Stomach (tissue), 9 donors: ENCODE data around the gene MAPK14. TPM values are rescaled to one million over a fixed set of nuclear protein-coding genes. Genes with fewer than 3 reads are reported as not detected.

Experiments
- DNase-seq, 2 donors: peaks; one replicate each; pipeline versions ENCODE4 v3.0.0 to v3.0.0-alpha.2; 2013 to 2019
- H3K27ac ChIP-seq, 5 donors: fragments of 200-600 bp in 4 of 5; sonication (generic) in 4 of 5; one replicate each; pipeline ENCODE4 v1.5.1; 2013 to 2019; ENCODE audit warnings: mild to moderate bottlenecking in 1 of 5, moderate library complexity in 1 of 5
- H3K27me3 ChIP-seq, 3 donors: fragments of 200-600 bp; sonication (generic); one replicate each; pipeline ENCODE4 v1.5.1; 2017 to 2019; ENCODE audit warnings: mixed run types in 1 of 3
- H3K36me3 ChIP-seq, 4 donors: fragments of 200-600 bp; sonication (generic); 1 replicate in 3 of 4; 2 replicates in 1 of 4; pipeline ENCODE4 v1.5.1; 2016 to 2019
- H3K4me1 ChIP-seq, 4 donors: fragments of 200-600 bp; sonication (generic); one replicate each; pipeline ENCODE4 v1.5.1; 2016 to 2019
- H3K4me3 ChIP-seq, 4 donors: fragments of 200-600 bp; sonication (generic) in 3 of 4; one replicate each; pipeline ENCODE4 v1.5.1; 2016 to 2019; ENCODE audit warnings: mild to moderate bottlenecking in 1 of 4
- H3K9me3 ChIP-seq, 4 donors: fragments of 200-600 bp; sonication (generic); one replicate each; pipeline ENCODE4 v1.5.1; 2016 to 2019
- EP300 ChIP-seq: sonication (generic); formaldehyde crosslinking; IDR thresholded peaks from one replicate; pipeline ENCODE4 v1.6.1; 2017; ENCODE audit warnings: antibody characterized with exemption
- POLR2A ChIP-seq, 4 donors: fragments of 450-650 bp; IDR thresholded peaks; one replicate each; pipeline ENCODE4 v1.6.1; 2016; ENCODE audit warnings: antibody characterized with exemption in 4 of 4, control low read depth in 2 of 4, mild to moderate bottlenecking in 1 of 4, moderate library complexity in 1 of 4
- POLR2AphosphoS5 ChIP-seq, 3 donors: sonication (generic); formaldehyde crosslinking; IDR thresholded peaks; one replicate each; pipeline ENCODE4 v1.6.1; 2016; ENCODE audit warnings: antibody characterized with exemption in 3 of 3
- WGBS, 5 donors: extraction: QIAGEN DNeasy Blood & Tissue Kit in 3 of 5; methylation state at CpG; one replicate each; pipeline versions ENCODE4 v1.1.5 to v1.1.7; 2013 to 2018; 5-methylcytosine and 5-hydroxymethylcytosine counted together
- intact Hi-C: fragments of 100-400 bp; cut with DNase I; formaldehyde crosslinking; loops from one replicate; pipeline ENCODE4 v1.15.1; 2023; ENCODE audit warnings: low total_unique reads
- polyA plus RNA-seq, 3 donors: library from polyadenylated mRNA; stranded (reverse); fragments of 200-250 nt; gene quantifications; one replicate each; pipeline ENCODE4 v1.2.3, GENCODE V29; 2013
- total RNA-seq, 5 donors: library from RNA; depleted of rRNA; stranded (reverse); fragments of >200 nt; gene quantifications; one replicate each; pipeline versions ENCODE4 v1.1.0 to v1.2.3, GENCODE V29; 2014 to 2016
- TF ChIP-seq, protein P1 (sequence below), 7 experiments: fragments of 450-650 bp in 4 of 7; fragments of 200-600 bp in 3 of 7; sonication (generic) in 3 of 7; IDR thresholded peaks; one replicate each; pipeline ENCODE4 v1.5.1; 2016 to 2019; ENCODE audit warnings: antibody characterized with exemption in 7 of 7, control low read depth in 2 of 7, mild to moderate bottlenecking in 1 of 7
- donor health status: healthy with polysubstance abuse.
- donor health status: Bipolar disorder and iron deficiency.
- donor health status: healthy.

Gene MAPK14
- total and polyA plus RNA-seq, 8 donors = 12.3 to 297 (median 35.9) TPM

- Histone ChIP-seq H3K4me3 (no peak overlapping the region), H3K27ac (peak overlapping the region in 1 of 5 donors; percentile 3), H3K4me1 (peaks cover 39 to 89% (median 67%) of the 10 kb centered on the region in 4 donors), H3K27me3 (no peaks in the 10 kb centered on the region), H3K36me3 (peaks cover 0 to 14% (median 1%) of the 10 kb centered on the region in 4 donors), H3K9me3 (no peaks in the 10 kb centered on the region)
- 16 to 42% (median 21%) methylated on average over 2 of the region's 2 CpGs for WGBS, 5 donors
- DNase-seq = peak in 1 of 2 donors; percentile 65
- intact Hi-C loops = no loop called here
- TF ChIP-seq POLR2AphosphoS5 (IDR thresholded peaks at IDR 0.05) (peak in 1 of 3 donors; percentile 28), POLR2A (IDR thresholded peaks at IDR 0.05) (no peak)
These were observed 26.3 kb downstream of the MAPK14 start for GRCh38 chr6:36053878-36054277.

DNA sequence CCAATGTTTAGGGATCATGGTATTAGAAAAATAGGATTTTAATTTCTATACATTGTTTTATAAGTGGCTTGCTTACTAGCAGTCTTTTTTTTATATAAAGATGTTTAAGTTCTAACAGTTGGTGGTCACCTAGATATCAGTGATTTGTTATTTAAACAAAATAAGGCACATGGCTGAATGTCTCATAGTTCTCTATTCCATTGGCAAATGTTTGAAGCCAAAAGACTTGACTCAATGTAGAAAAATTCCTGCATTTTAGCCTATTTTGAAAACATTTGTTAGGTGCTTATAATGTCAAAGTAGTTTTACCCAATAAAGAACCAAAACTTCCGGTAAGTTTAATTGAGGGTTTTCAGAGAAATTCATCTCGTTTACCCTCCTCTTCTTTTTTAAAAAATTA is 26.8 kb downstream of the MAPK14 start:
- Histone ChIP-seq H3K27me3 (no peaks in the 10 kb centered on the region), H3K36me3 (peaks cover 0 to 20% (median 7%) of the 10 kb centered on the region in 4 donors), H3K4me1 (peaks cover 39 to 84% (median 65%) of the 10 kb centered on the region in 4 donors), H3K27ac (peak overlapping the region in 1 of 5 donors; percentile 3), H3K9me3 (no peaks in the 10 kb centered on the region), H3K4me3 (no peak overlapping the region)
- intact Hi-C loops = no loop called here
- 59 to 76% (median 67%) methylated on average over 2 of the region's 2 CpGs for WGBS, 5 donors
- TF ChIP-seq POLR2A (IDR thresholded peaks at IDR 0.05) = no peak
- TF ChIP-seq, protein P1, sequence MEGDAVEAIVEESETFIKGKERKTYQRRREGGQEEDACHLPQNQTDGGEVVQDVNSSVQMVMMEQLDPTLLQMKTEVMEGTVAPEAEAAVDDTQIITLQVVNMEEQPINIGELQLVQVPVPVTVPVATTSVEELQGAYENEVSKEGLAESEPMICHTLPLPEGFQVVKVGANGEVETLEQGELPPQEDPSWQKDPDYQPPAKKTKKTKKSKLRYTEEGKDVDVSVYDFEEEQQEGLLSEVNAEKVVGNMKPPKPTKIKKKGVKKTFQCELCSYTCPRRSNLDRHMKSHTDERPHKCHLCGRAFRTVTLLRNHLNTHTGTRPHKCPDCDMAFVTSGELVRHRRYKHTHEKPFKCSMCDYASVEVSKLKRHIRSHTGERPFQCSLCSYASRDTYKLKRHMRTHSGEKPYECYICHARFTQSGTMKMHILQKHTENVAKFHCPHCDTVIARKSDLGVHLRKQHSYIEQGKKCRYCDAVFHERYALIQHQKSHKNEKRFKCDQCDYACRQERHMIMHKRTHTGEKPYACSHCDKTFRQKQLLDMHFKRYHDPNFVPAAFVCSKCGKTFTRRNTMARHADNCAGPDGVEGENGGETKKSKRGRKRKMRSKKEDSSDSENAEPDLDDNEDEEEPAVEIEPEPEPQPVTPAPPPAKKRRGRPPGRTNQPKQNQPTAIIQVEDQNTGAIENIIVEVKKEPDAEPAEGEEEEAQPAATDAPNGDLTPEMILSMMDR (IDR thresholded peaks at IDR 0.05) = no peak
- no peak for TF ChIP-seq EP300
- TF ChIP-seq POLR2AphosphoS5 (IDR thresholded peaks at IDR 0.05) = no peak
- no peak for DNase-seq

DNA sequence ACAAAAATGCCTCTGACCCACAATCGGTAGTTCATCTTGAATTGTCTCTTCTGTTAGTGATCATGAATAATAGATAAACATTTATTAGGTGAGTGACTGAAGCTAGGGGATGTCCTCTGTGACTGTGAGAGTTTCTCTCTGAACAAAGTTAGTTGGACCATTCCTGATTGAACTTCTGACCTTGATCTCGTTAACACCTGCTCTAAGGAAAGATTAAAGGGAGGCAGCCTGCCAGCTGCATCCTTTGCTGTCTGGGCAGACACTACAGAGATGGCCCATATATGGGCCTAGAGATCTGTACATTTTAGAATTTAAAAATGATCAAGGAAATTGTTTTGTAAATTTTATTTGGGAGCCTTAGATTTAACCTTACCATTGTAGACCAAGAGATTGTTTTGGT is 27.3 kb downstream of the MAPK14 start:
- Histone ChIP-seq H3K27ac (peak overlapping the region in 1 of 5 donors; percentile 3), H3K4me3 (no peak overlapping the region), H3K4me1 (peaks cover 39 to 82% (median 62%) of the 10 kb centered on the region in 4 donors)

DNA sequence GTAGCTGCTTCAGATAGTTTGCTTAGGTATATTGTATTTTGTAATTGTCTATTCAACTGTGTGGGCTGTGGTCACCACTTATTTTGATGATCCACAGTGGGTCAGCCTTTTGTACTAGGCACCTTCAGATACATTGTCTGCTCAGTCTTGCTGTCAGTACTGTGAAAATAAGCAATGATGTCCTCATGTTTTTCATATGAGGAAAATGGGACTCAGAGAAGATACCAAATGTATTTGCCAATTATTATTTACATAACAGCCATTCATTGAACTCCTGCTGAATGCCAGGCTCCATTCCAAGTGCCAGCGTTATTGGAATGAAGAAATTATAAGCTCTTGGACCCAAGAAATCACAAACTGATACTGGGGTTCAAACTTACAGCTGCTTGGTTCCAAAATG is 28.6 kb downstream of the MAPK14 start:
- Histone ChIP-seq H3K9me3 (no peaks in the 10 kb centered on the region), H3K4me1 (peaks cover 26 to 82% (median 60%) of the 10 kb centered on the region in 4 donors), H3K27ac (no peak overlapping the region), H3K27me3 (no peaks in the 10 kb centered on the region), H3K4me3 (no peak overlapping the region), H3K36me3 (peaks cover 0 to 32% (median 19%) of the 10 kb centered on the region in 4 donors)
- intact Hi-C loops = no loop called here
- no peak for DNase-seq
- 23 to 38% (median 28%) methylated on average over 1 of the region's 1 CpG for WGBS, 5 donors
- TF ChIP-seq POLR2A (IDR thresholded peaks at IDR 0.05) (no peak), POLR2AphosphoS5 (IDR thresholded peaks at IDR 0.05) (no peak), EP300 (no peak)
- TF ChIP-seq, protein P1 (IDR thresholded peaks at IDR 0.05) = no peak

More for the DNA sequence above, 27.3 kb downstream of the MAPK14 start:
- H3K9me3 ChIP-seq = no peaks in the 10 kb centered on the region
- WGBS, 5 donors = 31 to 44% (median 41%) methylated on average over 2 of the region's 2 CpGs
- no peaks in the 10 kb centered on the region for H3K27me3 ChIP-seq
- TF ChIP-seq EP300 (no peak), POLR2AphosphoS5 (IDR thresholded peaks at IDR 0.05) (no peak), POLR2A (IDR thresholded peaks at IDR 0.05) (no peak)
- TF ChIP-seq, protein P1 (IDR thresholded peaks at IDR 0.05) = no peak
- H3K36me3 ChIP-seq = peaks cover 0 to 25% (median 12%) of the 10 kb centered on the region in 4 donors
- no peak for DNase-seq
- intact Hi-C loops = no loop called here

DNA sequence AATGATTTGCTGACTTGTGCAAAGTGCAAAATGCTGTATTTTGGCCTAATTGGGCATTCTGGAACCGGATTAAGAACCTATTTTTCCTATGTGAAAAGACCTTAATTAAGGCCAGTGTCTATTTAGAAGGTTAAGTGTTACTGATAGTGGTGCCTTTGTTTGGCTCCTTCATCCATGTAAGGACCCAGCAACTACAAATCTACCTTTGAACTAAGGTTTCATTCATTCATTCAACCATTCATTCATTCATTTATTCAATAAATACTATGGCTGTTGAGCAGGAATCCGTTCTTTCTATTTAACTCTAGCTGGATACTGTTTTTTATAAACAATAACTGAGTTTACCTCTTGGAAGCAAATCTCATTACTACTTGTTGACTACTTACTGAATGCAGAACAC is 33.6 kb downstream of the MAPK14 start:
- Histone ChIP-seq H3K36me3 (peaks cover 0 to 27% (median 23%) of the 10 kb centered on the region in 4 donors), H3K4me3 (no peak overlapping the region), H3K4me1 (peaks cover 22 to 77% (median 52%) of the 10 kb centered on the region in 4 donors), H3K27ac (peak overlapping the region in 1 of 5 donors; percentile 4), H3K9me3 (no peaks in the 10 kb centered on the region), H3K27me3 (no peaks in the 10 kb centered on the region)
- no peak for TF ChIP-seq POLR2A (IDR thresholded peaks at IDR 0.05)
- TF ChIP-seq, protein P1 (IDR thresholded peaks at IDR 0.05) = no peak
- no peak for TF ChIP-seq EP300
- TF ChIP-seq POLR2AphosphoS5 (IDR thresholded peaks at IDR 0.05) = no peak
- no peak for DNase-seq
- intact Hi-C loops = no loop called here
- whole genome bisulfite sequencing, 5 donors = 40 to 69% (median 45%) methylated on average over 2 of the region's 2 CpGs
